ENCODE measurements around the gene LPAR3. TPM values are rescaled to one million over a fixed set of nuclear protein-coding genes. Genes with fewer than 3 reads are reported as not detected.

The LPAR3 gene
- total and polyA plus RNA-seq, 2 donors (not counting 1 experiment from before 2014, with no cell fraction given), result not detected

GRCh38 chr1:84785271-84786036 is 107.6 kb downstream of the LPAR3 start:
- peaks cover 25% of the 10 kb centered on the region for H3K27me3 Mint-ChIP-seq
- ChIA-PET POLR2A (no interaction called here), CTCF (interaction anchor here (1.1 to 2.5 kb wide), 2 partner anchors 13 to 774 kb away, joined by 3 to 14 read pairs; no protein-coding TSS in a partner anchor)
- DNase-seq (no peak), ATAC-seq (ENCODE audit: low read depth) (no peak)
- intact Hi-C loops (cut with micrococcal nuclease), result no loop called here
- WGBS (ENCODE audit: insufficient coverage), result no CpG with 5 or more reads among the region's 4 CpGs
- Histone ChIP-seq H3K36me3 (replicated peaks in 1 of 2; ENCODE audit: control extremely low read depth in 1 of 2, control insufficient read depth in 1 of 2, extremely low read depth in 1 of 2, insufficient read depth in 2 of 2, low read length in 1 of 2) (no peaks in the 10 kb centered on the region), H3K4me1 (ENCODE audit: control insufficient read depth in 2 of 2, insufficient read depth in 2 of 2, low read length in 2 of 2) (peaks cover 0 to 3% of the 10 kb centered on the region in 2 donors), H3K4me2 (replicated peaks; ENCODE audit: low read depth, low read length, poor library complexity, severe bottlenecking) (no peak overlapping the region), H3K79me2 (ENCODE audit: control insufficient read depth, insufficient read depth, low read length) (no peaks in the 10 kb centered on the region), H2AFZ (ENCODE audit: insufficient read depth, low read depth, low read length, poor library complexity, severe bottlenecking) (no peak overlapping the region), H3K9me3 (ENCODE audit: control extremely low read depth in 1 of 3, control insufficient read depth in 2 of 3, insufficient read depth in 1 of 3, low read length in 2 of 3) (no peaks in the 10 kb centered on the region), H3K27me3 (replicated peaks in 1 of 4; ENCODE audit: control extremely low read depth in 1 of 4, control insufficient read depth in 3 of 4, insufficient read depth in 4 of 4, low read length in 3 of 4) (peaks cover 0 to 10% (median 3%) of the 10 kb centered on the region in 4 experiments), H3K4me3 (ENCODE audit: control extremely low read depth in 1 of 5, extremely low read depth in 1 of 5, insufficient read depth in 1 of 5, low read depth in 2 of 5, low read length in 4 of 5) (no peak overlapping the region), H3K9ac (ENCODE audit: low read length) (no peak overlapping the region), H3K27ac (ENCODE audit: low read length in 2 of 2) (no peak overlapping the region), H4K20me1 (ENCODE audit: control insufficient read depth, insufficient read depth, low read length, poor library complexity, severe bottlenecking) (no peaks in the 10 kb centered on the region)
- no peak for TF ChIP-seq EZH2 (IDR thresholded peaks at IDR 0.05; ENCODE audit: borderline replicate concordance, insufficient read depth, low read depth, low read length, poor library complexity, severe bottlenecking)
- TF ChIP-seq CTCF (IDR thresholded peaks at IDR 0.05), result no peak
- H3K9me3 Mint-ChIP-seq (ENCODE audit: insufficient read depth), result peaks cover 3% of the 10 kb centered on the region
- no peak overlapping the region for H3K27ac Mint-ChIP-seq
- no peak overlapping the region for H3K4me3 Mint-ChIP-seq
- peaks cover 3% of the 10 kb centered on the region for H3K4me1 Mint-ChIP-seq

- ChIA-PET POLR2A (no interaction called here), CTCF (interaction anchor here (0.7 to 2.1 kb wide), 6 partner anchors 10 to 153 kb away, joined by 3 to 13 read pairs (median 3); no protein-coding TSS in a partner anchor)
- Mint-ChIP-seq H3K4me3 (no peak overlapping the region), H3K9me3 (ENCODE audit: insufficient read depth) (no peaks in the 10 kb centered on the region), H3K27me3 (peaks cover 20% of the 10 kb centered on the region), H3K4me1 (peaks cover 3% of the 10 kb centered on the region), H3K27ac (no peak overlapping the region)
- H3K27ac ChIP-seq (ENCODE audit: low read length in 2 of 2), result no peak overlapping the region
- H3K4me2 ChIP-seq (replicated peaks; ENCODE audit: low read depth, low read length, poor library complexity, severe bottlenecking), result no peak overlapping the region
- no peak overlapping the region for H2AFZ ChIP-seq (ENCODE audit: insufficient read depth, low read depth, low read length, poor library complexity, severe bottlenecking)
- ATAC-seq (ENCODE audit: low read depth) (no peak), DNase-seq (no peak)
- no peak overlapping the region for H3K4me3 ChIP-seq (ENCODE audit: control extremely low read depth in 1 of 5, extremely low read depth in 1 of 5, insufficient read depth in 1 of 5, low read depth in 2 of 5, low read length in 4 of 5)
- no peaks in the 10 kb centered on the region for H4K20me1 ChIP-seq (ENCODE audit: control insufficient read depth, insufficient read depth, low read length, poor library complexity, severe bottlenecking)
- H3K36me3 ChIP-seq (replicated peaks in 1 of 2; ENCODE audit: control extremely low read depth in 1 of 2, control insufficient read depth in 1 of 2, extremely low read depth in 1 of 2, insufficient read depth in 2 of 2, low read length in 1 of 2), result no peaks in the 10 kb centered on the region
- TF ChIP-seq CTCF (IDR thresholded peaks at IDR 0.05) (no peak), EZH2 (IDR thresholded peaks at IDR 0.05; ENCODE audit: borderline replicate concordance, insufficient read depth, low read depth, low read length, poor library complexity, severe bottlenecking) (no peak)
- WGBS (ENCODE audit: insufficient coverage), result 51% methylated on average over 3 of the region's 6 CpGs
- no peak overlapping the region for H3K9ac ChIP-seq (ENCODE audit: low read length)
- no peaks in the 10 kb centered on the region for H3K79me2 ChIP-seq (ENCODE audit: control insufficient read depth, insufficient read depth, low read length)
- H3K27me3 ChIP-seq (replicated peaks in 1 of 4; ENCODE audit: control extremely low read depth in 1 of 4, control insufficient read depth in 3 of 4, insufficient read depth in 4 of 4, low read length in 3 of 4), result no peaks in the 10 kb centered on the region
- peaks cover 0 to 3% of the 10 kb centered on the region in 2 donors for H3K4me1 ChIP-seq (ENCODE audit: control insufficient read depth in 2 of 2, insufficient read depth in 2 of 2, low read length in 2 of 2)
- intact Hi-C loops (cut with micrococcal nuclease), result no loop called here
- no peaks in the 10 kb centered on the region for H3K9me3 ChIP-seq (ENCODE audit: control extremely low read depth in 1 of 3, control insufficient read depth in 2 of 3, insufficient read depth in 1 of 3, low read length in 2 of 3)
Measured at GRCh38 chr1:84782881-84783280, 110.1 kb downstream of the LPAR3 start.

Data from B cell (primary cell).